Activated gamma-delta T cell treated with Interleukin-2 at 50 U/mL for 16 hours (primary cell): ENCODE measurements around the gene LTBR.
A peak's percentile ranks its signal among the peaks of the same experiment; 100 is the strongest.

Source experiments
- DNase-seq: peaks from one replicate; pipeline ENCODE4 v3.0.0-alpha.2; 2020

The LTBR gene

DNA sequence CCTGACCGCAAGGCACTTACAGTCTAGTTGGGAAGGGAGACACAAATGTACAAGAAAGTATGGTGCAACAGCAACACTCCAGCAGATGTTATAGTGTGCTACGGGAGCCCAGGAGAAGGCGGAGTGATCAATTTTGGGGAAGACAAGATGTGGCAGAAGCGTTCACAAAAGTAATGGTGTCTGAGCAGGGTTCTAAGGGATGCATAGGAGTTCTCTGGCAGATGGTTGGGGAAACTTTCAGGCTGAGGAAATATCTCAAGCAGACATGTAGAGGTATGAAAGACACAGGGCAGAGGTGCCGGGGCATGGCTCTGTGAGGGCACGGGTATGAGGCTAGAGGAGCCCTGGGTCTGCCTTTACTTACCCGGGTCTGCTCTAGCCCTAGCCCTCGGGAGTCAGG, 37.0 kb upstream of the LTBR start:
- no peak for DNase-seq

DNA sequence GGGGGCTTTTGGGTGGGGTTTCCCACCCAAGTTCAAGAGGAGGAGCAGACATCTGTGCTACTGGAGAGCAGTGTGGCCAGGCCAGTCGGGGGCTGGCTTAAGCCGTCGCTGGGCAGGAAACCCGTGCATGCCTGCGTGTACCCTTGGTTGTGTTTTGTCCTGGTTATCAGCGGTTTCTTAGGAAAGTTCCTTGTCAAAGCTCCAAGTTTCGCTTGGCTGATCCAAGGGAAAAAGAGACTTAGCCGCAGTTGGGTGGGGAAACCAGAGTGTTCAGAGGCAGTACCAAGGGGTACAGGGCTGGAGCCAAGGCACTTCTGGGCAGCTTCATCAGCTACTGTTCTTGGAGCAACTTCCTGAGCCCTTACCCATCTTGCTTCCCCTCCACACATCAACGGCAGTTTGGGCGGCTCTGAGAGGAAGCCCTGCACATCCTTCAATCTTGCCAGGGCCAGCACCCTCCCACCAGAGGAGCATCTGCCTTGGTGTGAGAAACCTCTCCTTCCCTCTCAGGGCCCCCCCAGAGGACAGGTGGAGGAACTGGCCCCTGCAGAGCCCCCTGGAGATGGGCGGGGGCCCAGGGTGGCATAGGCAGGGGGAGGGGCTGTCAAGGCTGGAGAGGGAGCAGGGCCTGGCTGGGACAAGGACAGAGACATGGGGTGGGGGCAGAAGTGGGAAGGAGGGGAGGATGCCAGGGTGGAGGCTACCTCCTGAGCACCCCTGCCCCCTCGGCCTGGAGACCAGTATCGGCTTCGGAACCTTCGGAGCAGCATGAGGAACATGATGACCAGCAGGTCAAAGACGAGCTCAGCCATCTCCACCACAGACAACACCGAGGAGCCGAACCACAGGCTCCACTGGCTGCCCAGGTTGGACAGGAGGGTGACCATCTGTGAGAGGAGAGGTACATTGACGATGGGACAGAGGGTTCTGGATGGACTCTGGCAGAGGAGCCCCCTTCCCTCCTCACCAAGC, 36.3 kb upstream of the LTBR start:
- no peak for DNase-seq

DNA sequence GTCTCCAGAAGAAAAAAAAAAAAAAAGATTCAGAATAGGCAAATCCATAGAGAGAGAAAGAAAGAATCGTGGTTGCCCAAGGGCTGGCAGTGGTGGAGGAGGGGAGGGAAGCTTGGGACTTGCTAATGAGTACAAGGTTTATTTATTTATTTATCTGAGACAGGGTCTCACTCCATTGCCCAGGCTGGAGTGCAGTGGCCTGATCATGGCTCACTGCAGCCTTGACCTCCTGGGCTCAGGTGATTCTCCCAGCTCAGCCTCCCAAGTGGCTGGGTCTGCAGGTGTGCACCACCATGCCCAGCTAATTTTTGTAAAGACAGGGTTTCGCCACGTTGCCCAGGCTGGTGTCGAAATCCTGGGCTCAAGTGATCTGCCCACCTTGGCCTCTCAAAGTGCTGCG, 32.3 kb upstream of the LTBR start:
- DNase-seq, result no peak

DNA sequence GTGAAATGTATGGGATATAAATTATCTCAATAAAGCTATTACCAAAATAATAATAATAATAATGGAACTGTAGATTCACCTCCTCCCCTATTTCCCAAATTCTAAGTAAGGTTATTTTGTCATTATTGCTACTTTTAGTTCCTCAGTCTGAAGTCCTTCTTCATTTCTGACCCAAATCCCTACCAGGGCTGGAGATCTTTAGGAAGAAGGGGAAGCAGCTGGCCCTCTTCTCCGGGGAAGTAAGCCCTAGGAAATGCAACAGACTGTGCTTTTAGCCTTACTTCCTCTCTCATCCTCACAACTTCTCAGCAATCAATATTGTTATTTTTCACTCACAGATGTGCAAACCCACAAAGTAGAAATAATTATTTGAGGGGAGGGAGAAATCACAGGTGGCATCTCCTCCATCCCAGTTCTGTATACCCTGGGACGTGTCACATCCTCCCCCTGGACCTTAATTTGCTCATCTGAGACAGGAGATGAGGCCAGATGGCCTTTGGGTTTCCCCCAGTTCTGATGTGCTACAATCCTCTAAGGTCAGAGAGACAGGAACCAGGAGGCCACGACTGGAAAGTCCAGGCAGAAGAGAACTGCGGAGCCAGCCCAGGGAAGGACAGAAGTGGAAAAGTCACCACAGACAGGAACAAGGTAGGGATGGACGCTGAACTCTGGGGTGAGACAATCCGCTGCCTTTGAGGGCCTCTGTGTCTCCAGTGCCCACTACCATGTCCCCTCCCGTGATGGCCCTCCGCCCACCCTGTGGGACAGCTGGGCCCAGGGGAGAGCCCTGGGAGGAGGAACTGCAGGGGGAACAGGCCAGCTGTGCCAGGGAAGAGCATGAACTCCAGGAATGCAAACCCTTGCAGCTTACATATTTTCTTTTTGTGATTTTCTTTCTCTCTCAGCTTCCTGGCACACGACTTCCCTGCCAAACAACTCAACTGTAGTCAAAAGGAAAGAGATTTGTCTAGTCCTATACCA, 31.5 kb upstream of the LTBR start:
- DNase-seq, result no peak

DNA sequence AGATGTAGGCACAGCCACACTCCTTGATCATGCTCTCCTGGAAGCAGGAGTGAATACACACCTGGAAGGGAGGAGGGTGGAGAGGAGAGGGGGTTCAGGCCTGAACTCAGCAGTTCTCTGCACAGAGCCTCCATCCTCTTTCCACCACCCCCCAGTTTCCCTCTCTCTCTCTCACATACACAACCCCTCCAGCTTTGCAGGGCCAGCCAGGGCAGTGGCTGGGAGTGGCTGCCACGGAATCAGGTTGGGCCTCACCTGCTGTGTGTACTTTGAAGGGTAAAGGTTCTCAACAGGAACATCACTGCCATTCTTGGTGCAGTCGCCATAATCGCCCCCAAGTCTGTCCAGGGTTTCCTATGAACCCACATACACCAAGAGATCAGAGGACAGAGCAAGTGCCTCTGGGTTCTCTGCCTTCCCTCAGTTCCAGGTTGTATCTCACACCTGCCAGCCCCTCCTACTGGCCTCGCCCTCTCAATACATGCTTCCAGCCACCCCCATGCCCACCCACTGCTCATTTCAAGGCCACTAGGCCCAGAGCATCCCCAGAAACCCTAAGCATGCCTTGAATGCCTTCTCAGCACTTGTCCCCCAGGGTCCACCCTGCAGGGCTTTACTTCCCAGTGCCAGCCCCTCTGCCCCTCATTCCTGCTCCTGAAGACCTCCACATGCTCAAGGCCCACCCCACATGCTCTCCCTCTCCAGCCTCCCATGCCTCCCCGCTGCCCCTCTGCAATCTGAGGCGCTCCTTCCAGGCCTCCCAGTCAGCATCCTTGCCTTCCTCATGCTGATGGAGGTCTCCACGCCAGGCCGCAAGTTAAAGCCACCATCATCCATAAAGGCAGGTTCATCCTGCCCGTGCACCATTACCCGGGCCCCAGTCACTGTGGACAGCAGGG, 29.2 kb upstream of the LTBR start:
- no peak for DNase-seq

DNA sequence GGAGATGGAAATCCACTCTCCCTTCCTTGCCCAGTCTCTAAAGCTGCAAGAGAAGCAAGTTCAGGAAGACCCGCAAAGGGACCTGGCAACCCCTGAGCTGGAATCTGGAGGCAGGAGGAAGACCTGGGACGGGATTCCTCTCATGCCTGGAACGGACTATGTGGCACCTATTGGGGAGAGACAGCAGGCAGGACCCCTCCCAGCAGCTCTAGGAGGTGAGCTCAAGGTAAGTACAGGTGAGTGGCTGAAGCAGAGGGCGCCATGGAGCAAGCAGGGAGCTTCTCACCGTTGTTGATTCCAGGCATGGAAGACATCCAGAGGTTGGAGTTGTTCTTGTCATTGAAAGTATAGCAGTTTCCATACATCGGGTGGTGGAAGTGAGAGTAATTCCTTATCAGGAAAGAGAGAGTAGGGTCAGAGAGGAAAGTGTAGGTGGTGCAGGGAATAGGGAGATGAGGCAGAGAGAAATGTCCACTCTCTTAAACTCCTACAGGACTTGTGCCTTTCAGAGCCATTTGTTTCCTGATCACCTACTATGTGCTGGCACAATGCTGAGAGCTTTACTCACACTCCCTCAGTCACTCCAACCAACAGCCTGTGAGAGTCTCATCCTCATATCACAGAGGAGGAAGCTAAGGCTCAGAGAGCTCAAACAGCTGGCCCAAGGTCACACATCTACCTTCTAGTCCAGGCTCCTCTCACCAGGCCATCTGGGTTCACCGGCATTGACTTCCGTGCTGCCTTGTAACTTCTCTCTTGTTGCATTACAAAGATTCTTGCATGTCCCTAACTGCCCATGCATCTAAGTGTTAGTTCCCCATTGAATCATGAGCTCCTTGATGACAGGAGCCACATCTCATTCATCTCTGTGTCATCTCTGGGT, 28.2 kb upstream of the LTBR start:
- no peak for DNase-seq

DNA sequence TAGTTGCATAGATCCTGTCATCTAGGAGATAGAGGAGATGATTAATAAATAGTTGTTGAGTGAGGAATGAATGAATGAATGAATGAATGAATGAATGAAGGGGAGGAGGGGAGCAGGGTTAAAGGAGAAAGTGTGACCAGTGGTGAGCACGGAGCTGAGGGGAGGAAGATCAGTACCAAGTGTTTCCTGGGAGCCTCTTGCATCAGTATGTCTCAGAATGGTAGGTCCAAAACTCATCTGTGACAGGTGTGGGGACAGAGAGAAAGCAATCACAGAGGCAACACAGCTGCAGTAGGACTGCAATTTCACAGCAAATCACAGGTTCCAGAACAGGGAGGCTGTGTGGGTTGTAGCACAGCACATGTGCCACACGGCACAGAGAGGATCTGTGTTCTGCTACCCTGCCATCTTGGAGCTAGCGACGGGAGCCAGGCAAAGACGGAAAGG, 27.6 kb upstream of the LTBR start:
- no peak for DNase-seq

DNA sequence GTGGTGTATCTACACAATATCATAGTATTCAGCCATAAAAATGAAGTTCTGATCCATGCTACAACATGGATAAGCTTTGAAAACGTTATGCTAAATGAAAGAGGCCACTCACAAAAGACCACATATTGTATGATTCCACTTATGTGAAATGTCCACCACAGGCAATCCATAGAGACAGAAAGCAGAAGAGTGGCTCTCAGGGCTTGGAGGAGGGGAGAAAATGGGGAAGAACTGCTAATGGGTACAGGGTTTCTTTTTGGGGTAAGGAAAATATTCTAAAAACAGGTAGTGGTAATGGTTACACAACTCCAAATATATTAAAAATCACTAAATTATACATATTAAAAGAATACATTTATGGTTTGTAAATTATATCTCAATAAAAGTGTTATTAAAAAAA, 25.1 kb upstream of the LTBR start:
- DNase-seq, result no peak

DNA sequence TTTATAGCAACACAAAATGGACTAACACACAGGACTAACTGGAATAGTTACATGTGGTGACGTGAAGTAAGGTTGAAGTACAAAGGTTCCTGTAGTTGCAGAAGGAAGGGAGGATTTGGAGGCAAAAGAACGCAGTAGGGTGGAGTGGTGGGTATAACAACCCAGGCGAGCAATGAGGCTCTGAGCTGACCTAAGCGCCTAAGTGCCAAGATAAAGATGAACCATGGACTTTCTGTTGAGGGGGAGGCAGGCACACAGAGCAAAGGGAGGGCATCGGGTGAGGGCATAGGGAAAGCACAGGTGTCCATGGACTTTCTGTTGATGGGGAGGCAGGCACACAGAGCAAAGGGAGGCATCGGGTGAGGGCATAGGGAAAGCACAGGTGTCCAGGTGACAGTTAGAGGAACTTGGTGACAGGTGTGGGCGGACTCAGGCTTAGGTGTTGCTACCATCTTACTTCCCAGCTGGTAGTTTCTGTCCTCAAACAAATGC, 23.8 kb upstream of the LTBR start:
- no peak for DNase-seq

DNA sequence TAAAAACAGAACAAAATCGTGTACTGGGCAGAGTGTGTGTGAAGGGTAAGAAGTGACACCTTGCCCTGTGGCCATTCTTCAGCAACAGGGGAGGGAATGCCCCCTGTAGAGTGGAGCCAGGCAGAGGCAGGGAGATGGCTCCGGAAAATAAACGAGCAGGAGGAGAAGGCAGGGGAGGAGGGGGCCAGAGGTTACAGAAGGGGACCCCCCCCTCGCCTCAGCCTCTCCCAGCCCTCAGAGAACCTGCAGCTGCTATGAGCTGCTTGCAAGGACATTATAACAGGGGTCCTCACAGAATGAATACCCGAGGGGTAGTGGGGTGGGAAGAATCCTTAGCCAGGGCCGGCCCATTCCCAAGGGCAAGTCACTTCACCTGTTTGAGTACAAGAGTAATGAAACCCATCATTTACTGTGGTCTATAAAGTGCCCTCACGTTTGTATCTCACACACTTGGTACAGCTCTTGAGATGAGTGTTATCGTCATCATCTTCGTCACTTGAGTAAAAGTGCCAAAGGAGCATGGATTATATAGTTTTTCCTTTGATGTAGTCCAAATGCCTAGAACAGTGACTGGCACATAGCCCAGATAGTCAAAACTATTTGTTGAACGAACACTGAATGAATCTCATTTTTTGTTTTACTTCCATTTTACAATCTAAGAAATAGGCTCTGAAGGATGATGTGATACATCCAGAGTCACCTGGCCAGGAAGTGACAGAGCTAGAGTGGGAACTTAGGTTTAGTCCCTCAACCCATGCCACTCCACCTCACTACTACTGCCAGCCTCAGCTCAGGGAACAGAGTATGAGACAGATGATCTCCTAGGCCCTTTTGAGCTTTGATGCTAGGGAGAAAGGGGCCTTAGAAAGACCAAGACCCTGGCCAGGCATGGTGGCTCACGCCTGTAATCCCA, 23.1 kb upstream of the LTBR start:
- DNase-seq, result no peak

DNA sequence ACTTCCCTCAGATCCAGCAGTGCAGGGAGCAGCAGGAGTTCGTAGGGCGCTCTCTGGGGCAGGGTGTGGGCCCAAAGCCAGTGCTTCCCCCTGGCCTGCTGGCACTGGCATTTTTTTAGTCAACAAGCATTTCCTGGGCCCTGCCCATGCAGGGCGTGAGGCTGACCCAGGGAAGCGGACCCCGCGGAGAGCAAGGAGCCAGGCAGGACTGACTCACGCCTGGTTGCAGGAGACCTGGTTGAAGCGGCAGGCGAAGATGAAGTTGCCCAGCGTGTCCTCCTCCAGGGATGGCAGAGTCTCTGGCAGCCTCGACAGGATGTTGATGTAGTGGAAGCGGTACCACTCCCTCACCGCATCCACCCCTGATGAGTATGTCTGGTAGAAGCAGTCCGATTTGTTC, 22.1 kb upstream of the LTBR start:
- no peak for DNase-seq

DNA sequence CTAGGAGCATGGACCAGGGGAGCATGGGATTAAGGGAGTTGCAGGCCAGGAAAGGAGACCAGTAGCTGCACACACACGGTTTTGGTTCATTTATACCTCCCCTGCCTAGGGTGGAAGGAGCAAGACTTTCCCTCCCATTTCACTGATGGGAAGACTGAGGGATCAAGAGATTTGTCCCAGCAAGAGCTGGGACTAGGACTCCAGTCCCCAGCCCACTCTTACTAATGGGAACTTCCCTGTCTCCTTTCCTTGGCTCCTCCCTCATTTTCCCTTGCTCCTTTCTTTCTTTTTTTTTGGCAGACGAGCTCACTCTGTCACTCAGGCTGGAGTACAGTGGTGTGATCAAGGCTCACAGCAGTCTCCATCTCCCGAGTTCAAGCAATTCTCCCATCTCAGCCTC, 21.6 kb upstream of the LTBR start:
- no peak for DNase-seq

DNA sequence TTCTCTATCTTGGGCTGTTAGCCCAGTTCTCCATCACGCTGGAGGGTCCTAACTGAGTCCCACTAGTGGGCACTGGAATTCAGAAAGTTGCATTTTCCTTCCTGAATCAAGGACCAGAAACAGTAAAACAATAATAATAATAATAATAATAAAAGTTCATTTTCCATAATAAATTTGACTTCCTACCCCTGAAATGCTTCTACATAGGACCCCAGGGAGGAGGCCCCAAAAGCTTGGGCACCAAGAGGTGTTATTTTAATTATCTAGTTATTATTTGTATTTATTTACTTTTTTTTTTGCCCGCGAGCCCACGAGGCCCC, 21.0 kb upstream of the LTBR start:
- DNase-seq, result no peak

DNA sequence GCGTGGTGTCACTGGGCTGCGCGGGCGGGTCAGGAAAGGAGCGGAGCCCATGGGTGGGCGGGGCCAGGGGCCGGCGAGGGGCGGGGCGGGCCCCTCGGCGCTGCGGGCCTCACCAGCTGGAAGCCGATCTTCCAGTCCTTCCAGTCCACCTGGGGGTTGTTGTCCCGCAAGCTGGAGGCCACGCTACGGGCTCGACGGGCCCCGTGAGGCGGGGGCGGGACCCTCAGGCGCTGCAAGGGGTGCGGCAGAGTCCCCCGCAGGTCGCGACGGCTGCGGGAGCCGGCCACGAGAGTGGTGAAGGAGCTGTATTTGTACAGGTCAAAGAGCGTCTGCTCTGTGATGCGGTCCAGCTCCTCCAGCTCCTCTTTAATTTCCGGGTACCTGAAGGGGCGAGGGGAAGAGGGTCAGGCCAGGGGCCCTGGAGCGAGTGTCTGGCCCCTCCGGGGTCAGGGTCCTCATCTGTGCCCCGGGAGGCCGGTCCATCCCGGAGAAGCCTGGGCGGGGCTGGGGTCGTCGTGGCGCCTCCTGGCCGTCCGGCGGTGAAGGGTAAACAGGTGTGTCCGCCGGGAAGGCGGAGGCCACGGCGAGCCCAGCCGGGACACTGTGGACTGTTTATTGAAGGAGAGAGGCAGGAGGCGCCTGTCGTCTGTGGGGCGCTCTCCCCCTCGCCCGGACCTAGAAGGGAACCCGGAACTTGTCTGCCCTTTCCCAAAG, 20.5 kb upstream of the LTBR start:
- peak; percentile 56 for DNase-seq

DNA sequence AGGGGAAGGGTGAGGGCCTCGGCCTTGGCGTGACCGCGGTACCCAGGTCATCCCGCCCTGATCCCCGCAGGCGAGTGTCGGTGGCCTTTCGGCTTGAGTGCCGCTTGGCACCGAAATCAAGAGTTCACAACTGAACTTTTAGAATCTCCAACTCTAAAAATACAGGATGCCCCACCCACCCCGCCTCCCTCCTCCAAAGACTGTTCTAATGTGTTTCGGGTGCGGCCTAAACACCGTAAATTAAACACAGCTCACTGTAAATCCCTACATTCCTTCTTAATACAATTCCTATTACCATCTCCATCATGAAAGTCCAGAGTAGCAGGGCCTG, 20.0 kb upstream of the LTBR start:
- no peak for DNase-seq

DNA sequence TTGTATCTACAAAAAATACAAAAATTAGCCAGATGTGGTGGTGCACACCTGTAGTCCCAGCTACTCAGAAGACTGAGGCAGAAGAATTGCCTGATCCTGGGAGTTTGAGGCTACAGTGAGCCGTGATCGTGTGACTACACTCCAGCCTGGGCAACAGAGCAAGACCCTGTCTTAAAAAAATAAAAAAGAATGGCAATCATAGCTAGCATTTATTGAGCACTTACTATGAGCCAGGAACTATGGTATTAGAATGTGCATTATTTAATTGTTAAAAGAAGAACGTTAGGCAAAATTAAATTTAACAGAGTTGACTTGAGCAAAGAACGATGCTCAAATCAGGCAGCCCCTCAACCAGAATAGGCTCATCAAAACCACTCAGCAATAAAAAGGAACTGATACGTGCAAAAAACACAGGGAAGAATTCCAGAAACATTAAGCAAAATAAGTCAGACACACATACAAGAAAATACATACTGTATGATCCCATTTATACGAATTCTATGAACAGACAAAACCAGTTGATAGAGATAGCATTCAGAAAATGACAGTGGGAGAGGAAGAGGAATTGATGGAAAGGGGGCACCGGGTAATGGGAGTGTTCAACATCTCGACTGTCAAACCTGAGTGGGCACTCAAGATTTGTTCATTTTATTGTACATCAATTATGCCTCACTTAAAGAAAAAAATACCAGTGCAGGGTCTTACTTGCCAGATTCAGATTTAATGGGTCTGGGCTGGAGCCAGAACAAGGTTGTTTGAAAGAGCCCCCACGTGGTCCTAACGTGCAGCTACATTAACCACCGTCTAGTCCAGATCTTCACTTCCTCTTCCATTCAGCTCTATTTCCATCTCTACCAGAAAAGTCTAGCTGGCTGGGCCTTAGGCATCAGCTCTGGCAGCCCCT, 16.6 kb upstream of the LTBR start:
- DNase-seq, result peak; percentile 48

DNA sequence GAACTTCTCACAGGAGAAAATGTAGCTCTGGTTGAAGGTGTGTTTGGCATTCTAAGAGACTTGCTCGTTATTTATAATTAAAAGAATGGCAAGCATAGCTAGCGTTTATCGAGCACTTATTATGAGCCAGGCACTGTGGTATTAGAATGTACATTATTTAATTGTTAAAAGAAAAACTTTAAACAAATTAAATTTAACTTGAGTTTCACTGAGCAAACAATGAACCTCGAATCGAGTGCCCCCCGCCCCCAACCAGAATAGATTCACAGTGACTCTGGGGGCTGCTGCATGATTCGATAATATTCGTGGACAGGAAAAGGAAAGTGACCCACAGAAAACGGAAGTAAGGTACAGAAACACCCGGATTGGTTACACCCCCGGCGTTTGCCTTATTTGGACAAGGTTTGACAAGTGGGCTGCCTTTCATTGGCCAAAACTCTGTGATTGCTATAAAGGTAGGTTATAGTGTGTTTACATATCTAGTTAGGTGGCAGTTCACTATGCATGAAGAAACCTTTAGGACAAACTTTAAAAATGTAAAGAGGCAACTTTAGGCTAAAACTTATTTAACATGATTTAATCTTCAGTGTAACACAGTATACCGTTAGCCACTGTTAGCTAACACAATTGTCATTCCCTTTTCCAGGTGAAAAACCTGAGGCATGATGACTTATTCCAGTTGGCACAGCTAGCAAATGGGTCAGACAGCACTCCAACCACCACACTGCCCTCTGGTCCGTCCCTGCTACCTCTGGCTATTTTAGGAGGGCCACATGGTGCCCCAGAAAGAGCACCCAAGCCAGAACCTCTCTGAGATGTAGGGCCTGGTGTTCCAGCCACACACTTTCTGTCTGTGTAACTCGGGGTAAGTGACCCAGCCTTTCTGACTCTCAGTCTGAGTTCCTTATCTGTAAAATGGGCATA, 15.7 kb upstream of the LTBR start:
- DNase-seq, result no peak
